GM12891 (cell line): ENCODE measurements around the gene TMEM39A.

Experiments
- PAX5 ChIP-seq: IDR thresholded peaks from 2 replicates; pipeline ENCODE4 v1.6.1; 2011; ENCODE audit warnings: low read length, moderate library complexity, mild to moderate bottlenecking; ENCODE audit not compliant: insufficient read depth, severe bottlenecking
- POLR2A ChIP-seq: IDR thresholded peaks from 2 replicates; pipeline ENCODE4 v1.6.1; 2011; ENCODE audit warnings: low read depth, low read length, control low read depth
- POLR2AphosphoS5 ChIP-seq: IDR thresholded peaks from 2 replicates; pipeline ENCODE4 v1.6.1; 2011; ENCODE audit warnings: low read depth, low read length, control low read depth
- SPI1 ChIP-seq: IDR thresholded peaks from 2 replicates; pipeline ENCODE4 v1.6.1; 2011; ENCODE audit warnings: low read depth, low read length, control low read depth
- TAF1 ChIP-seq: IDR thresholded peaks from 2 replicates; pipeline ENCODE4 v1.6.1; 2011; ENCODE audit warnings: low read depth, low read length, control low read depth

DNA sequence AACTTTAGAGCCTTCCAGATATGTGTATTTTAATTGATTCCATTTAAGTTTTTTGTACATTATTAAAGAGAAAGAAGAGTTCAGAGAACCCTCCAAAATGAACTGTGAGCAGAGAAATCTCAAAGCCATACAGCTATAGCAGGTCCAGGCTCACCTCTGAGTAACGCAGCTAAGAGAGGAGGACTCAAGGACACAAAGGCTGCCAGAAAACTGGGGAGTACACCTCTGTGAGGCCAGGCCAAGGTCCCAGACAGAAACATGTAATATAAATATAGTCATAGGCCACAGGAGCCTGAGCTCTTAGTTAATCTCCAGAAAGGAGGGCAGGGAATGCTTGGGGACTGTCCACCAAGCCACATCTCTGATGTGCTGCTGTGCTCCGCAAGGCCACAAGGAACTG is 66.5 kb downstream of the TMEM39A start:
- TF ChIP-seq POLR2A (no peak), TAF1 (no peak), POLR2AphosphoS5 (no peak), SPI1 (no peak), PAX5 (no peak)
